Uterus (tissue), 4 donors: ENCODE results near the gene XPO5. TPM values are rescaled to one million over a fixed set of nuclear protein-coding genes. Genes with fewer than 3 reads are reported as not detected.
"Not testable (repeated sequence)": the region's sequence is repeated elsewhere in the genome, so short reads cannot be mapped to it uniquely, and the experiment has no call there.

ENCODE experiments used
- DNase-seq, 2 donors: peaks; one replicate each; pipeline ENCODE4 v3.0.0-alpha.2; 2019 to 2020
- H3K27ac ChIP-seq, 2 donors: fragments of 200-600 bp; sonication (generic); 1 replicate in 1 of 2; 2 replicates in 1 of 2; pipeline ENCODE4 v1.5.1; 2016 to 2018
- H3K27me3 ChIP-seq, 2 donors: fragments of 200-600 bp; sonication (generic); one replicate each; pipeline ENCODE4 v1.5.1; 2018 to 2019; ENCODE audit warnings: control low read depth in 1 of 2
- H3K36me3 ChIP-seq, 2 donors: fragments of 200-600 bp; sonication (generic); one replicate each; pipeline ENCODE4 v1.5.1; 2019; ENCODE audit warnings: control low read depth in 1 of 2
- H3K4me1 ChIP-seq, 2 donors: fragments of 200-600 bp; sonication (generic); one replicate each; pipeline ENCODE4 v1.5.1; 2018 to 2019; ENCODE audit warnings: control low read depth in 1 of 2
- H3K4me3 ChIP-seq, 2 donors: fragments of 200-600 bp; sonication (generic); 1 replicate in 1 of 2; 2 replicates in 1 of 2; pipeline ENCODE4 v1.5.1; 2018 to 2019; ENCODE audit warnings: mild to moderate bottlenecking in 1 of 2
- H3K9me3 ChIP-seq, 2 donors: fragments of 200-600 bp; sonication (generic); one replicate each; pipeline ENCODE4 v1.5.1; 2019; ENCODE audit warnings: control low read depth in 1 of 2
- CTCF ChIP-seq, 4 experiments: fragments of 200-600 bp in 2 of 4; fragments of 450-650 bp in 2 of 4; sonication (generic) in 2 of 4; IDR thresholded peaks; one replicate each; pipeline ENCODE4 v1.5.1; 2016 to 2019; ENCODE audit warnings: antibody characterized with exemption in 4 of 4, mild to moderate bottlenecking in 2 of 4, moderate library complexity in 1 of 4
- POLR2A ChIP-seq, 2 donors: fragments of 450-650 bp; IDR thresholded peaks; one replicate each; pipeline ENCODE4 v1.6.1; 2016; ENCODE audit warnings: antibody characterized with exemption in 2 of 2, mild to moderate bottlenecking in 1 of 2, moderate library complexity in 1 of 2
- intact Hi-C: fragments of 100-400 bp; cut with DNase I; formaldehyde crosslinking; loops from one replicate; pipeline ENCODE4 v1.15.1; 2023; ENCODE audit warnings: low total_unique reads
- total RNA-seq, 4 donors: library from RNA; depleted of rRNA in 3 of 4; stranded (reverse); fragments of >200 nt in 3 of 4; gene quantifications; one replicate each; pipeline versions ENCODE4 v1.1.0 to v1.2.4, GENCODE V29; 2014 to 2023
- donor health status: DM: yes; HTN: yes; CAD: no.

Gene XPO5
- total RNA-seq, 4 donors from 2014 or later, result 29.2 to 62.9 (median 40.8) TPM

GRCh38 chr6:43572015-43572414 lies 3.8 kb downstream of the XPO5 start:
- intact Hi-C loops, result no loop called here
- TF ChIP-seq POLR2A (IDR thresholded peaks at IDR 0.05) (no peak), CTCF (IDR thresholded peaks at IDR 0.05) (no peak)
- H3K27me3 ChIP-seq, result no peaks in the 10 kb centered on the region
- H3K9me3 ChIP-seq, result no peaks in the 10 kb centered on the region
- no peak overlapping the region for H3K4me3 ChIP-seq
- H3K4me1 ChIP-seq, result peaks cover 0 to 5% of the 10 kb centered on the region in 2 donors
- DNase-seq, result no peak
- H3K36me3 ChIP-seq, result no peaks in the 10 kb centered on the region
- H3K27ac ChIP-seq, result no peak overlapping the region

DNA sequence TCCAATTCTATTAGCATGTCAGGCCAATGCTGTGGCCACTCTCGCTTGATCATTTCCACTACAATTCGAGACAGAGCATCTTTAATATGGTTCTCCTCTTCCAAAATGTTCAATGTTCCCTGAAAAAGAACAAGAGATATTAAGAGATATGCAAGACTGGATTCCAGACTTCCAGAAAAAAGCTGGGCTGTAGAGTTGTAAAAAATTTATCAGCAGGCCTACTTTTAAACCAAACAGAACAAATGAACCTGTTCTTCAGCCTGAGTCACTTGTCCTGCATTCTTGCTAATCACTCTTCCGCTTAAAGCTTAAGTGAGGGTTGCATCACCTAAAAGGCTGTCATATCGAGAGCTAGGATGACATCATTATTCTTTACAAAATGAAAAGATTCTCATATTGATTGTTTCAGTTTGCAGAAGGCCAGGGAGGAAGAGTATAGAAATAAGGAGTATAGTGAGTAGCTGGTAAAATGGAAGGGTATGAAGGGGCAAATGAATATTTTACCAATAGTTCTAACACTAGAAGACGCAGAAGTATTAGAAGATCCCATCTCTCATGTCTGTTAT lies 4.9 kb downstream of the XPO5 start:
- Histone ChIP-seq H3K27ac (no peak overlapping the region), H3K4me1 (no peaks in the 10 kb centered on the region), H3K9me3 (no peaks in the 10 kb centered on the region), H3K36me3 (no peaks in the 10 kb centered on the region), H3K4me3 (no peak overlapping the region), H3K27me3 (no peaks in the 10 kb centered on the region)
- no peak for DNase-seq
- TF ChIP-seq POLR2A (IDR thresholded peaks at IDR 0.05) (no peak), CTCF (IDR thresholded peaks at IDR 0.05) (no peak)
- intact Hi-C loops, result no loop called here

- DNase-seq, result no peak
- TF ChIP-seq CTCF (IDR thresholded peaks at IDR 0.05) (no peak), POLR2A (IDR thresholded peaks at IDR 0.05) (no peak)
- H3K27me3 ChIP-seq, result no peaks in the 10 kb centered on the region
- intact Hi-C loops, result no loop called here
- no peak overlapping the region for H3K27ac ChIP-seq
- no peaks in the 10 kb centered on the region for H3K36me3 ChIP-seq
- no peak overlapping the region for H3K4me3 ChIP-seq
- H3K9me3 ChIP-seq, result no peaks in the 10 kb centered on the region
- H3K4me1 ChIP-seq, result no peaks in the 10 kb centered on the region
These were observed 16.5 kb downstream of the XPO5 start for GRCh38 chr6:43559328-43559727.

DNA sequence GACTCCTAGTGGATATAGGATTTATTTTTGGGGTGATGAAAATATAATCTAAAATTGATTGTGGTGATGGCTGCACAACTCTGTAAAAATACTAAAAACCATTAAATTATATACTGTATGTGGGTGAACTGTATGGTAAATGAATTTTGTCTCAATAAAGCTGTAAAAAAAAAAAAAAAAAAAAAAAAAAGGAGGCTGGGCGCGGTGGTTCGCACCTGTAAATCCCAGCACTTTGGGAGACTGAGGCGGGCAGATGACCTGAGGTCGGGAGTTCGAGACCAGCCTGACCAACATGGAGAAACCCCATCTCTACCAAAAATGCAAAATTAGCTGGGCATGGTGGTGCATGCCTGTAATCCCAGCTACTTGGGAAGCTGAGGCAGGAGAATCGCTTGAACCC lies 18.2 kb downstream of the XPO5 start:
- H3K27me3 ChIP-seq, H3K27ac ChIP-seq, H3K36me3 ChIP-seq, H3K4me3 ChIP-seq, DNase-seq, H3K4me1 ChIP-seq, intact Hi-C loops, H3K9me3 ChIP-seq: not testable (repeated sequence)

- no peaks in the 10 kb centered on the region for H3K36me3 ChIP-seq
- no peaks in the 10 kb centered on the region for H3K27me3 ChIP-seq
- TF ChIP-seq CTCF (IDR thresholded peaks at IDR 0.05), result no peak
- TF ChIP-seq POLR2A (IDR thresholded peaks at IDR 0.05), result no peak
These were observed 28.6 kb downstream of the XPO5 start for GRCh38 chr6:43547222-43547621.

DNA sequence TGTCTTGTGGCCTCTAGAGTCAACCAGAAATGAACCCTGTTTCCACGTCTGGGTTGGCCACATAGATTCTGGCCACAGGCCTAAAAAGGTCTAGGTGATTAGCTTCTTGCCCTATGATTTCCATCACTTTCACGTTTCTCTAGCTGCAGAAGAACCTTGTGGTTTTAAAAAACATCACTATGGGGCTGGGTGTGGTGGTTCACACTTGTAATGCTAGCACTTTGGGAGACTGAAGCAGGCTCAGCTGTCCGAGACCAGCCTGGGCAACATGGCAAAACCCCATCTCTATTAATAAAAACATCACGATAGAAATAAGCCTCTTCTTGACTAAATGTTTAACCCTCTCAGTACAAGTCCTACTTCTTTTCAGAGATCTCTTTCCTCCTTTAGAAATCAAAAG lies 31.4 kb downstream of the XPO5 start:
- intact Hi-C loops, result no loop called here
- H3K4me3 ChIP-seq, result no peak overlapping the region
- no peaks in the 10 kb centered on the region for H3K36me3 ChIP-seq
- H3K9me3 ChIP-seq, result no peaks in the 10 kb centered on the region
- no peaks in the 10 kb centered on the region for H3K4me1 ChIP-seq
- no peak for TF ChIP-seq POLR2A (IDR thresholded peaks at IDR 0.05)
- no peaks in the 10 kb centered on the region for H3K27me3 ChIP-seq
- no peak overlapping the region for H3K27ac ChIP-seq
- no peak for DNase-seq

More at GRCh38 chr6:43547222-43547621, 28.6 kb downstream of the XPO5 start:
- intact Hi-C loops, result no loop called here
- H3K4me1 ChIP-seq, result no peaks in the 10 kb centered on the region
- no peak for DNase-seq
- no peaks in the 10 kb centered on the region for H3K9me3 ChIP-seq
- H3K4me3 ChIP-seq, result no peak overlapping the region
- H3K27ac ChIP-seq, result no peak overlapping the region
